Mesenteric fat pad (tissue), 1 donor: Measurements from ENCODE around the gene ATP9B. TPM values are rescaled to one million over a fixed set of nuclear protein-coding genes. Genes with fewer than 3 reads are reported as not detected.

Source experiments
- DNase-seq: peaks from one replicate; pipeline ENCODE4 v3.0.0-alpha.2; 2020; ENCODE audit warnings: low spot score
- total RNA-seq: library from RNA; stranded (reverse); fragmentation: NEBNext Ultra II Directional; extraction: Animal tissue kit (Norgen Biotek cat#: 25700); gene quantifications from one replicate; pipeline ENCODE4 v1.2.1, GENCODE V29; 2021
- donor health status: DM: yes; HTN: yes; CAD: no.

Gene ATP9B
- total RNA-seq, 1 donor from 2014 or later: 28.3 TPM

GRCh38 chr18:79405019-79405780 is 336.0 kb downstream of the ATP9B start:
- DNase-seq: no peak

GRCh38 chr18:79405781-79406575 is 336.8 kb downstream of the ATP9B start:
- no peak for DNase-seq

DNA sequence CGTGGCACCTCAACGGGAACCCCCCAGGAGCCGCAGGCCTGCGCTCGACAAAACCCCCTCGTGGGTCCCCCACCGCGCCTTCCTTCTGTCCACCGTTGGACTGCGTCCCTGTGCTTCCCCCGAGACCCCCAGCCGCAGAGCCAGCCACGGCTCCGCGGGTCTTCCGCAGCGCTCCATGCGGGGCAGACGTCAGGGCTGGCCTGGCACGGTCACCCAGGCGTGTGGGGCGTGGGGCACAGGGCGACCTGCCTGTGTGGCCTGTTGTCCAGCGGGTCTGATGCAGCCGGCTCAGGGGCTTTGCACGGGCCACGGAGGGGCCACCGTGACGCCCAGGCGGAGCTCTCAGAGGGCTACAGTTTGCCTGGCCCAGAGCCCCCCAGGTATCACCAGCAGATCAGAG is 337.5 kb downstream of the ATP9B start:
- no peak for DNase-seq

DNA sequence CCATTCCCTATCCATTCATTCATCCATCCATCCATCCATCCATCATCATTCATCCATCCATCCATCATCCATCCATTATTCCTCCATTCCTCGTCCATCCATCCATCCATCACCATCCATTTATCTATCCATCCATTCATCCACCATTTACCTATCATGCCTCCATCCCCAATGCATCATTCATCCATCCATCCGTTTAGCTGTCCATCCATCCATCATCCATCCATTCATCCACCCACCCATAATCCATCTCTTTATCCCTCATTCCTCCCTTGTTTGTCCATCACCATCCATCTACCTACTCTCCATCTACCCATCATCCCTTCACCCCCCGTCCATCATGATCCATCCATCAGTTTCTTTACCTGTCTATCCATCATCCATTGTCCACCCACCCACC is 340.1 kb downstream of the ATP9B start:
- DNase-seq: no peak

- DNase-seq: no peak
Measured at GRCh38 chr18:79410171-79410641, 341.0 kb downstream of the ATP9B start.

GRCh38 chr18:79410731-79411613 is 341.8 kb downstream of the ATP9B start:
- DNase-seq: no peak

DNA sequence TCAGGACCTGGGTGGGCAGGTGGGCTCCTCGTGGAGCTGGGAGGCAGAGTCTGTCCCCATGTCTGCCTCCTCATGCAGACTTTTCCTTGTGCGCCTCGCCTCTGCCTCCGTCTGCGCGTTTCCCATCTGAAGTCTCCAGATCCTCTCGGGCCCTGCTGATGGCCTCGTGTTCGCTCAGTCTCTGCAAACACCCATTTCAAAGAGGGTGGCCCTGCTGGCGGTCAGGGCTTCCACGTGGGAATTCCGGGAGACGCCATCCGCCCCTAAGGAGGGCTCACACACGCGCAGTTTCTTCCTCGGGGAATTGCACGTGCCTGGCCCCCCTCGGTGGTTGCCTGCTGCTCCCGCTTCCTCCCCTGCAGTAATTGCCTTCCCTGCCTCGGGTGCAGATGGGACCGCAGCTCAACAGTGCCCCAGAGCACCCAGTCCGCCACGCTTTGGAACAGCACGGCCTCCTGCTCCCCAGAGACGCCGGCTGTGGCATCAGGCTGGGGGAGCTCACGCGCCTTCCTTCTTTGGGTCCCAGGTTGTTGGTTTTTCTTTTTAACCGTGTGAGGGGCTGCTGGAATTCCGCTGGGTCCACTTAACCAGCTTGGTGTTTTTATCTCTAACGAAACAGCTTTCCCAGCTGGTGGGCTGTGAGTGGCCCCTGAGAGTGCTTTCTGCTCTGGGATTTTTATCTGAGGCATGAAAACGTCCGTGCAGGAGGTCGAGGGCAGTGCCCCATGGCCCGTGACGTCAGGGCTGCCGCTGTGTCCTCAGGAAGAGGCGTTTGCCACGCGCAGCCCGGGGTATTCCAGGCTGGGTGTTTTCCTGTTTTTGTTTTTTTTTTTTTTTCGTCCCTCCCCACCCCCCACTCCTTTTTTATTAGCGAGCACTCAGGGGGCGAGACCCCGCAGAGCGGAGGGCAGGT is 342.7 kb downstream of the ATP9B start:
- no peak for DNase-seq

DNA sequence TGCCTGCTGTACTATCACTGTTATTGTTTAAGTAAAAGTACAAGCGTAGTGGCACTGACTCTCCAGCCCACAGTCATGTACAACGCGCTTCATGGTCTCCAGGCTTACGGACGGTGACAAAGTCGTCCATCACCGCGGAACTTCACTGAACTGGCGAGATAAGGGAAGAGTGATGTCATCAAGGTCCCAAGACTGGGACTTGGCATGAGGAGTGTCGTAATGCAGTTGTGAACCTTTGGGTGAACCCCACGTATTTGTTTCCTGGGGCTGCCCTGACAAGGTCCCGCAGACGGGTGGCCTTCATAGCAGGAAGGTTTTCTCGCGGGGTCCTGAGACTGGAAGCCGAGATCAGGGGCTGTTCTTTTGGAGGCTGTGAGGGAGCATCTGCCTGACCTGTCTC is 343.8 kb downstream of the ATP9B start:
- DNase-seq: no peak

- DNase-seq: no peak
Measured at GRCh38 chr18:79413426-79413825, 344.2 kb downstream of the ATP9B start.

DNA sequence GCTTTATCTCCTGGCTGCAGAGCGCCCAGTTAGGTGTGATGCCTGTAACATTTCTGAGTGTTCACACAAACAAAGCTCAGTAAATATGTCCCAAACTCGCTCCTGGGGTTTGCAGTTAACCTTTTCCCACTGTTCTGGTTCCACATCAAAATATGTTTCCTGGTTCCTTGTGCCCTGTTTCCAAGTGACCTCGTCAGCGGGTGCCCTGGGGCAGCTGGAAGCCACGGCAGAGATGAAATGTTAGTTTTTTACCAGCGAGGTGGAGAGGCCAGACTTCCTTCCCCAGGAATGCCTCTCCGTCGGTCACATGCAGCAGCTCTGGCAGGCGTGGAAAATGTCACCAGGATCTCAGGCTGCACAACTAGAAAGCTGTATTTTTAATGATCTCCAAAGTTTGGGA is 344.7 kb downstream of the ATP9B start:
- DNase-seq: no peak

DNA sequence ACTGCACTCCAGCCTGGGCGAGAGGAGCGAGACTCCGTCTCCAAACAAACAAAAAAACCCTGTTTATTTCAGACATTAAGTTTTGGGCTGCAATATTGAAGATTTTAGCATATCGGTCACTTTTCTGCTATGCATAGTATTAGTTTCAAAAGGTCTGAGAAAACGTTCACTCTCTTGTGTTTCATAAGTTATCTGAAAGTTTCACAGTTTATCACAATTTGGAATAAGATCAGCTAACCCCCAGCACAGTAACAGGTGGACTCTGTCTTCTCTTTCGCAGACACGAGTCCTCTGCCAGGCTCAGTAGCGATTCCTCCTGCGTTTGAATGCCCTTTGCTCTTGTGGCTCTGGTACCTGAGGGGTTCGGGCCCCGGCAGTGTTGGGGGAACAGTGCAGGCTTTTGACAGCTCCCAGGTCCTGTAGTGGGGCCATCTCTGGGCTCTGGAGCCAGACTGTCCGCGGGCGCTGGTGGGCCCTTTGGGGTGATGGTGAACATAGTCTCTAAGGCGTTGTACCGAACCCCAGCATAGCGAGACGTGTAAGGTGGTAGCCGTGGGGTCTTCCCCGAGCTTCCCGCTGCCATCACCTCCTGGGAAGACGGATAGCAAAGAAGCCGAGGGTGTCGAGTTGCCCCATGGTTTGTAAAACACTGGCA is 347.0 kb downstream of the ATP9B start:
- DNase-seq: no peak

DNA sequence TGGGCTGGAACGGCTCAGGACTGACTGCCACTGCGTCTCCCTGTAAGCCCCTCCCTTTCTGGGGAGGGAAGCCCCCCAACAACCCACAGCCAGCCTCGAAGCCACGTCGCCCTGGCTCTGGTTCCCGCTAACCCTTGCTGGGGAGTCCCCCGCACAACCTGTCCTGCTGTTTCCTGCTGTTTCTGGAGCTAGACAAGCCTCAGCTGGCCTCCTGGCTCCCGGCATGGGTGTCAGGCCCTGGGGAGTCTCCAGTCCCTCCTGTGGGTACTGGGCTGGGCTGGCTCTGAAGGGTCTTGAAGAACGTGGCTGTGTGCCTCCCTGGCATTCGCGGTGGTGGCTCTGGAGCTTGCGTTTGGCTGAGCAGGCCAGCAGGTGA is 347.5 kb downstream of the ATP9B start:
- DNase-seq: no peak

DNA sequence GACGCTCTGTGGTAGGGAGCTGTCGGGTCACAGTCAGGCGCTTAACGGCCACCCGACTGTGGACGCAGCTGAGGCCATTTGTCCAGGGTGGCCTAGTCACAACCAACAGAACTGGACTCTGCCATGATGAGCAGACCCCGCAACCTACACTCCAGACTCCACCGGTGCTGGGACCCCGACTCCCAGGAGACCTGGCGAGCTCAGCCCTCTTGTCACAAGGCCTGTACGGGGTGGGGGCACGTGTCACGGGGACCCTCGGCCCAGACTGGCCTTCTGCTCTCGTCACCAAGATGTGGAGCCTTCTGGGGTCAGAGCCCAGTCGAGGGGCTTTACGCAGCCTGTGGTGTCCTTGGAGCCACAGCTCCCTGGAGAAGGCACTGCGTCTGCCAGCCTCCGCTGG is 349.0 kb downstream of the ATP9B start:
- no peak for DNase-seq

DNA sequence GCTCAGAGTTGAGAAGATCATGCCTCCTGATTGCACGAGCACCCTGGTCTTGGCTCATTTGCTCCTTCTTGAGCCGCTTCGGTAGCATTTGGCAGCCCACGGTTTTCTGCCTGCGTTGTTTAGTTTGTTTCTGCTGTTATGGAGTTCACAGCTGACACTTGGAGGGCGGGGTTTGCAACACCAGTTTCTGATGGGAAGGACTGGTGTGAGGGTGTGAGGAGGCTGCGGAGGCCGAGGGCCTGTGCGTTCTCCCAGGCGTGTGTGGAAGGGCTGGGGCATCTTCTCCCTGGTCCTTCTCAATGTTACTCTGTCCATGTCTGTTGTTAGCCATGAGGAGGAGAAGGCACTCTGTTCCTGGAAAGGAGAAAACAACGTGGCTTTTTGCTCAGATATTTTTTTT is 349.4 kb downstream of the ATP9B start:
- DNase-seq: no peak

- DNase-seq: no peak
Measured at GRCh38 chr18:79420033-79420745, 351.0 kb downstream of the ATP9B start.

GRCh38 chr18:79421275-79421857 is 352.2 kb downstream of the ATP9B start:
- DNase-seq: no peak

DNA sequence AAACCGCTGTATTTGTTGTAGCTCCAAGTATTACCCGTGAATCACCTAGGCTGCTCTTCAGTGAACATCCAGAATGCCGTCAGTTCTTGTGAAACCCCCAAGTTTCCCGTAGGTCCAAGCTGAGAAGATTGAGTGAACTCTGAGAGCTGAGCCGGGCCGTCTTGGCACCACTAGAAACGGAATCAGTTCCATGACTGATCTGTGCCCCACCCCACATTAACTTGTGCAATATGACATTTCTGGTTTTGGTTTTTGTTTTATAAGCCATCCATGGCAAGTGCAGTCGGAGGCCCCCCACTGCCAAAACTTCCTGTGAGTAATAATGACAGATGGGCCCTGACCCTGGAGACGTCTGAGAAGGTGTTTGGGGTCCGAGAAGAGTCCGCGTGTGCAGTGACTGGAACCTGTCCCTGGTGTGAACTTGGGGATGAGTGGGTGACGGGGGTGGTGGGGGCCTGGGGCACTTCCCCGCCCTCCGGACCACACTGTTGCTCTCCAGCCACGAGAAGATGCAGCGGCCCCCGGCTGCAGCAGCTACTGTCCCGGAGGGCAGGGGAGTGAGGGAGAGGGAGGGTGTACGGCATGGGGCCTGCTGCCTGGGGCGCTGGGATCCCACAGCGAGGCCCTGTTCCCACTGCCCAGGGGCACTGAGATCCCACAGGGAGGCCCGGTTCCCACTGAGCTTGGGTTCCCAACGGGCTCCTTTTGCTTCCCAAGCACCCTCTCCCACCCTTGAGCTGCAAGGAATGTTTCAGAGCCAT is 353.0 kb downstream of the ATP9B start:
- no peak for DNase-seq

DNA sequence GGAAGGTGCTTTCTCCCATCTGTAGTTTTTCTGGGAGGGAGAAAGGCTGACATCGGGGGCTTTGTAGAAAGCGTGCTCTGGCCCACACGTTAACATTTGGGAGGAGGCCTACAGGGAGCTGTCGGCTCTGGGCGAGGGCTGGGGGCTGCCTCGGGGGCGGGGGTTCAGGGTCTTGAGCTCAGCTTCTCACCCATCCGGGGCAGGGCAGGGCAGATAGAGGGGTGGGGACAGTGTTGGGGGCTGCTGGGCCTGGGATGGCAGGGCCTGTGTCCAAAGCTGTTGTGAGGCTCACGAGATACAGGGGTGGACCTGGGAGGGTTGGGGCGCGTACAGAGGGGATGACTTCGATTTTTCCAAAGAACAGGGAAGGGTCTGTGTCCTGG is 353.6 kb downstream of the ATP9B start:
- no peak for DNase-seq
